ENCODE results near the gene EYS. TPM values are rescaled to one million over a fixed set of nuclear protein-coding genes. Genes with fewer than 3 reads are reported as not detected.

The EYS gene
- total RNA-seq, 6 experiments from 2014 or later: 0.18 TPM; not detected in 5

DNA sequence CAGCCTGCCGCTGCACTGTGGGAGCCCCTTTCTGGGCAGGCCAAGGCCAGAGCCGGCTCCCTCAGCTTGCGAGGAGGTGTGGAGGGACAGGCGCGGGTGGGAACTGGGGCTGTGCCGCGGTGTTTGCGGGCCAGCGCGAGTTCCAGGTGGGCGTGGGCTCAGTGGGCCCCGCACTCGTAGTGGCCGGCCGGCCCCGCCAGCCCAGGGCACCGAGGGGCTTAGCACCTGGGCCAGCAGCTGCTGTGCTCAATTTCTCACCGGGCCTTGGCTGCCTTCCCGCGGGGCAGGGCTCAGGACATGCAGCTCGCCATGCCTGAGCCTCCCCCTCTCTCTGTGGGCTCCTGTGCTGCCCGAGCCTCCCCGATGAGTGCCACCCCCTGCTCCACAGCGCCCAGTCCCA lies 1683.3 kb downstream of the EYS start:
- Mint-ChIP-seq H3K4me1 (ENCODE audit: low read depth) (no peaks in the 10 kb centered on the region), H3K9me3 (peaks cover 34% of the 10 kb centered on the region), H3K27me3 (ENCODE audit: insufficient read depth) (no peaks in the 10 kb centered on the region), H3K4me3 (no peak overlapping the region), H3K36me3 (ENCODE audit: low read depth) (peaks cover 5% of the 10 kb centered on the region; the same call in 1 of the 2 replicates), H3K27ac (no peak overlapping the region)
- DNase-seq: no peak
- TF ChIP-seq, protein P1, sequence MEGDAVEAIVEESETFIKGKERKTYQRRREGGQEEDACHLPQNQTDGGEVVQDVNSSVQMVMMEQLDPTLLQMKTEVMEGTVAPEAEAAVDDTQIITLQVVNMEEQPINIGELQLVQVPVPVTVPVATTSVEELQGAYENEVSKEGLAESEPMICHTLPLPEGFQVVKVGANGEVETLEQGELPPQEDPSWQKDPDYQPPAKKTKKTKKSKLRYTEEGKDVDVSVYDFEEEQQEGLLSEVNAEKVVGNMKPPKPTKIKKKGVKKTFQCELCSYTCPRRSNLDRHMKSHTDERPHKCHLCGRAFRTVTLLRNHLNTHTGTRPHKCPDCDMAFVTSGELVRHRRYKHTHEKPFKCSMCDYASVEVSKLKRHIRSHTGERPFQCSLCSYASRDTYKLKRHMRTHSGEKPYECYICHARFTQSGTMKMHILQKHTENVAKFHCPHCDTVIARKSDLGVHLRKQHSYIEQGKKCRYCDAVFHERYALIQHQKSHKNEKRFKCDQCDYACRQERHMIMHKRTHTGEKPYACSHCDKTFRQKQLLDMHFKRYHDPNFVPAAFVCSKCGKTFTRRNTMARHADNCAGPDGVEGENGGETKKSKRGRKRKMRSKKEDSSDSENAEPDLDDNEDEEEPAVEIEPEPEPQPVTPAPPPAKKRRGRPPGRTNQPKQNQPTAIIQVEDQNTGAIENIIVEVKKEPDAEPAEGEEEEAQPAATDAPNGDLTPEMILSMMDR (IDR thresholded peaks at IDR 0.05): no peak

DNA sequence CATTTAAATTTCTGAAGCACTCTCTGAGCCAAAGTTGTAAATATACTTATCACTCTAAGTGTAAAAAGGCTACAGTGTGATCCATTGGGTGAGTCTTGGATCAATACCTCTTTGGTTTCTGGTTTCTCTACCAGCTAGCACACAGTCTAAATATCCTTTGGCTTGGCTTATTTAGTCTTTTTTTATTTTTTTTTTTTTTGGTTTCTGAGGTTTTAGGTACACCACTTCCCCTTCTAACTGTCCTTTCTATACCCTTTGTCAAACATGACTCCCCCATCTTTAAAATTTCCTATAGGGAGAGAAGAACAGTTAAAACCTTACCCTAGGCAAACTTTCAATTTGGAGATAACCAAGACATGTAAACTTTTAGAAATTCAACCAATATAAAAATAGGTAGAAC lies 1692.4 kb downstream of the EYS start:
- no peak for DNase-seq
- H3K4me1 Mint-ChIP-seq (ENCODE audit: low read depth): no peaks in the 10 kb centered on the region
- no peaks in the 10 kb centered on the region for H3K27me3 Mint-ChIP-seq (ENCODE audit: insufficient read depth)
- H3K9me3 Mint-ChIP-seq: peaks cover 8% of the 10 kb centered on the region
- H3K36me3 Mint-ChIP-seq (ENCODE audit: low read depth): no peaks in the 10 kb centered on the region
- no peak overlapping the region for H3K27ac Mint-ChIP-seq
- H3K4me3 Mint-ChIP-seq: no peak overlapping the region
- TF ChIP-seq, protein P1 (IDR thresholded peaks at IDR 0.05): no peak

DNA sequence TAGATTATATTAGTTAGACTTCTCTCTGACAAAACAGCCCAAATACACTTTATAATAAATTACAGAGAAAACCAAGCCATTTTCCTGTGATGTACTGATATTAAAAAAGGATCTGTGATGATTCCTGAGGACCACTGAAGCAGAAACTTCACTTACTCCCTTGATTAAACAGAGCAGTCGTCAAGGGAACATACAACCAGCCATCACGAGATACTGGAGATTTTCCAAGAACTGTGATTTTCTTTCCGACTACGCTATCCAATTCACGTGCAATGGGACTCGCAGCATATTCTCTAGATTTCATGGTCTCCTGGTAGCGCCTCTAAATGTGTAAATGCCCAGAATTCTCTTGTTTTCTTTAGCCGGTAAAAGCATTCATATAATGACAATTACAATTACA lies 1694.0 kb downstream of the EYS start:
- no peaks in the 10 kb centered on the region for H3K4me1 Mint-ChIP-seq (ENCODE audit: low read depth)
- no peak for DNase-seq
- H3K27me3 Mint-ChIP-seq (ENCODE audit: insufficient read depth): no peaks in the 10 kb centered on the region; the same call in none of the 2 replicates
- H3K36me3 Mint-ChIP-seq (ENCODE audit: low read depth): no peaks in the 10 kb centered on the region
- TF ChIP-seq, protein P1 (IDR thresholded peaks at IDR 0.05): no peak
- peaks cover 15% of the 10 kb centered on the region for H3K9me3 Mint-ChIP-seq
- H3K27ac Mint-ChIP-seq: no peak overlapping the region
- H3K4me3 Mint-ChIP-seq: no peak overlapping the region

DNA sequence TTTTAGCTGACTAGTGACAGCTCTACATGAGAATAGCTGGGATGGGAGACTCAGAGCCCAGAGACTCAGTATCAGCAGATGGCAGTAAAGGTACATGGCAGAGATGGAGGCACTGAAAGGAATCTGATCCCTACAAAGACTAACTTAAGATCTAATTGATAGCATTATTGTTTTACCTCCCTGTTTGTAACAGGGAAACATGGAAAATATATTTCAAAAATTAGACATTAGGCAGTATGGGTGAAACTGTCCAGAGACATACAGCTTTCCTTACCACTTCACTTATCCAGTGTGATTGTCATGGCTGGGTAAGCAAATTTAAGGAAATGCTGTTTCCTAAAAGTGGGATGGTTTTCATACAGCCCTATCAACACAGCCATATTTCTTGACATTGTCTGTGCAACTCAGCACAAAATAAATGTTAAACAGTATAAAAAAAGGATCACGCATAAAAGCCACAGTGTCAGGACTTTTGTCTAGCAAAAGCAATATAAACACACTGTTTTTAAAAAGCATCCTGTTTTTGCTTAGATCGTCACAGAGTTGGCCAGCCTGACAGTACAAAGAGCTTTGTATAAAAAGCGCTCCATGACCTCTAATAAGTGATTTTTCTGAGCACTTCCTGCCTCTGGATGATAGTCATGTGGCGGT lies 1694.5 kb downstream of the EYS start:
- H3K27ac Mint-ChIP-seq: no peak overlapping the region
- H3K4me1 Mint-ChIP-seq (ENCODE audit: low read depth): no peaks in the 10 kb centered on the region
- TF ChIP-seq, protein P1 (IDR thresholded peaks at IDR 0.05): no peak
- no peak for DNase-seq
- H3K27me3 Mint-ChIP-seq (ENCODE audit: insufficient read depth): no peaks in the 10 kb centered on the region; the same call in none of the 2 replicates
- no peak overlapping the region for H3K4me3 Mint-ChIP-seq
- no peaks in the 10 kb centered on the region for H3K36me3 Mint-ChIP-seq (ENCODE audit: low read depth)
- H3K9me3 Mint-ChIP-seq: peaks cover 20% of the 10 kb centered on the region

DNA sequence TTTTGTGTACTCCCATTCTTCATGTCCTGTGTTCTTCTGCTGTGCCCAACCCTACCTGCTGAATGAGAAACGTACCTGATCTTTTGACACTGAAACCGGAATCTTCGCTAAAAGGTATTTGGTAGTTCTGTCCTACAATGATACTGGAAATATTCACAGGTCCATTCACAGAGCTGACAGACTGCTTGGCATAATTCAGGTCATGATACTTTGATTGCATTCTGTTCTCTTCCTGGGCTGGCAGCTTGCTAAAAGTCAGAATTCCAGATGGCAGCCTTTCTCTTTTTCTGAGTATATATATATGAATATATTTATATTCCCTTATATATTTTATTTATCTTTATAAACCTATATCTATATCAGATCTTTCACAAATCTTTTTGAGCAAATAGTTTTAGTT lies 1696.4 kb downstream of the EYS start:
- Mint-ChIP-seq H3K4me3 (no peak overlapping the region), H3K9me3 (peaks cover 35% of the 10 kb centered on the region), H3K36me3 (ENCODE audit: low read depth) (no peaks in the 10 kb centered on the region), H3K4me1 (ENCODE audit: low read depth) (no peaks in the 10 kb centered on the region), H3K27ac (no peak overlapping the region), H3K27me3 (ENCODE audit: insufficient read depth) (no peaks in the 10 kb centered on the region; the same call in none of the 2 replicates)
- TF ChIP-seq, protein P1 (IDR thresholded peaks at IDR 0.05): no peak
- no peak for DNase-seq

Measured in HFFc6 (cell line).